Fibroblast of skin of right quadriceps (primary cell): ENCODE measurements around the gene RASGRP3.
"Not testable (repeated sequence)": the region's sequence is repeated elsewhere in the genome, so short reads cannot be mapped to it uniquely, and the experiment has no call there.

Experiments used
- DNase-seq: peaks from one replicate; pipeline ENCODE4 v3.0.0-alpha.2; 2013

Gene RASGRP3

GRCh38 chr2:33476131-33476792 lies at the start of gene RASGRP3:
Gene RASGRP3, plus strand, starts transcription at chr2:33476649. Its CDS starts 38,488 bp downstream, at chr2:33515137.
- DNase-seq: peak; percentile 90

- peak; percentile 79 for DNase-seq
Observed at GRCh38 chr2:33426666-33427231, 49.7 kb upstream of the RASGRP3 start.

- DNase-seq: no peak
Observed at GRCh38 chr2:33430077-33430476, 46.4 kb upstream of the RASGRP3 start.

GRCh38 chr2:33430856-33431255 lies 45.6 kb upstream of the RASGRP3 start:
- no peak for DNase-seq

GRCh38 chr2:33432871-33433270 lies 43.6 kb upstream of the RASGRP3 start:
- no peak for DNase-seq

- DNase-seq: no peak
Observed at GRCh38 chr2:33433279-33434235, 42.9 kb upstream of the RASGRP3 start.

- DNase-seq: no peak
Observed at GRCh38 chr2:33435518-33435917, 40.9 kb upstream of the RASGRP3 start.

- no peak for DNase-seq
Observed at GRCh38 chr2:33436083-33436482, 40.4 kb upstream of the RASGRP3 start.

GRCh38 chr2:33437297-33437696 lies 39.2 kb upstream of the RASGRP3 start:
- DNase-seq: peak; percentile 98

- DNase-seq: peak; percentile 56
Observed at GRCh38 chr2:33437815-33438214, 38.6 kb upstream of the RASGRP3 start.

GRCh38 chr2:33441235-33441810 lies 35.1 kb upstream of the RASGRP3 start:
- DNase-seq: peak; percentile 73

- not testable (repeated sequence) for DNase-seq
Observed at GRCh38 chr2:33442052-33442451, 34.4 kb upstream of the RASGRP3 start.

GRCh38 chr2:33442528-33443079 lies 33.8 kb upstream of the RASGRP3 start:
- no peak for DNase-seq

- DNase-seq: no peak
Observed at GRCh38 chr2:33443274-33443829, 33.1 kb upstream of the RASGRP3 start.

- no peak for DNase-seq
Observed at GRCh38 chr2:33444967-33445366, 31.5 kb upstream of the RASGRP3 start.

GRCh38 chr2:33448220-33448899 lies 28.1 kb upstream of the RASGRP3 start:
- peak; percentile 25 for DNase-seq

- no peak for DNase-seq
Observed at GRCh38 chr2:33451214-33451613, 25.2 kb upstream of the RASGRP3 start.

GRCh38 chr2:33451825-33452224 lies 24.6 kb upstream of the RASGRP3 start:
- DNase-seq: no peak

GRCh38 chr2:33452545-33452944 lies 23.9 kb upstream of the RASGRP3 start:
- no peak for DNase-seq

GRCh38 chr2:33453905-33454479 lies 22.5 kb upstream of the RASGRP3 start:
- no peak for DNase-seq

- no peak for DNase-seq
Observed at GRCh38 chr2:33457556-33458247, 18.7 kb upstream of the RASGRP3 start.
